Measurements from ENCODE around the gene CSTPP1.
"Not testable (repeated sequence)": the region's sequence is repeated elsewhere in the genome, so short reads cannot be mapped to it uniquely, and the experiment has no call there.

The CSTPP1 gene

DNA sequence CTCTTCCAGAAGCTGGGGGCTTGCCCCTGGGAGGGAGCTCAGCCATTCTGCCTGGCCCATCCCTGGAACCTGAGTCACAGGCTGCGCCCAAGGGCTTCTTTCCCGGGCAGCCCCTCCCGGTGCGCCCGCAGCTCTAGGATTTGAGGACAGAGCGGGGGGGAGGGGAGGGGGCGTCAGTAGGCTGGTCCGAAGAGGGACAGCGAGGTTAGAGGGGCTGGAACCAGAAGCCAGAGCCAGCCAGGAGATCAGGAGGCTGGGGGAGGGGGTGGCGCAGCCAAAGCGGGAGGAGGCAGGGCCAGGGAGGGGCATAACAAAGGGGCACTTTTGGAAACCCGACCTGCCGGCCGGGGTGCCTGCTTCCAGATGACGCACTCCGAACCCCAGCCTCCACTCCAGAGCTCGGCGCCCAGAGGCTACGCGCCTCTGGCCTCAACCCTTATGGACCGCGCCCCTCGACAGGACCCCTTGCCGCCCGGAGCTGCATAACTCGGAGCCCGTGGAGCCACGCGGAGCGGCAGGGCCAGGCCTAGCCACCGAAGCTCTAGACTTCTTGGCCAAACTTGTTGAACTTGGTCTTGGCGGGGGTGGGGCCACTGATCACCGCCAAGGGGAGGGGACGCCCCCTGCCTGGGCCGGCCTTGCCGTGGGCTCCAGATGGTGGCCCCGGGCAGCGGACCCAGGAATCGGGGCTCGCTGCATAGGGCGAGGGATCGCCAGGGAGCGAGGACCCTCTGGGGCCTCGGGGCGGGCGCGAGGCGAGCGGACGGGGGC is 248.9 kb downstream of the CSTPP1 start:
- no peak for DNase-seq

- peak in 1 of 2 experiments; percentile 24 for DNase-seq
These were observed 249.6 kb downstream of the CSTPP1 start, which contains the start of gene PACSIN3 for GRCh38 chr11:47186076-47186699. TSS of gene PACSIN3 (minus strand) at chr11:47186434. CDS start at chr11:47182727, 3,707 bp downstream.

- DNase-seq: peak; percentile 31 to 50
These were observed 250.4 kb downstream of the CSTPP1 start for GRCh38 chr11:47186700-47187695.

GRCh38 chr11:47187723-47188122 is 251.2 kb downstream of the CSTPP1 start:
- no peak for DNase-seq

GRCh38 chr11:47188259-47188658 is 251.7 kb downstream of the CSTPP1 start:
- no peak for DNase-seq

DNA sequence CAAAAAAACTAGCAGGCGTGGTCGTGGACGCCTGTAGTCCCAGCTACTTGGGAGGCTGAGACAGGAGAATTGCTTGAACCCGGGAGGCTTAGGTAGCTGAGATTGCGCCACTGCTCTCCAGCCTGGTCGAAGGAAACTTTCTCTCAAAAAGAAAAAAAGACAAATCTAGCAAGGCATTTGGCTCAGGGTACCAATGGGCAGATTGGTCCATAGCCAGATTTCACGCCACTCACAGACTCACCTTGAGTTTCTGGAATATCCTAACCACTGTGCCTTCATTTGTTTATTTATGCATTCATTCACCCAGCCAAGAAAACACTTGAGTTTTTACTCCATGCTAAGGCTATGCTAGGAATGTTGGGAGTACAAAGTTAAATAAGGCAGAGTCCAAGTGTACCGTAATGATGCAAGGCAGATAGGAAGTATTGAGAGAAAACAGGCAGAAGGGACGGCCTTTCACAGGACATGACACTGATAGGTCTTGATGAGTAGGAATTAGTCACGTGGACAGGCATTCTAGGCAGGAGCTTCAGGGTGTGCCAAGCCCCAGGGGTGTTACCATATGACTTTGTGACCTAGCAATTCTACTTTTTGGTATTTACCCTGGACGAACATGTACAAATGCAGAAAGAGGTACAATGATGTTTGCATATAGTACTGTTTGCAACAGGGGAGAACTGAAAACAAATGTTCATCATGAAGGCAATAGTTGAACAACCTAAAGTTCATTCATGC is 252.7 kb downstream of the CSTPP1 start:
- DNase-seq: no peak

- DNase-seq: not testable (repeated sequence)
These were observed 254.6 kb downstream of the CSTPP1 start for GRCh38 chr11:47191137-47191536.

DNA sequence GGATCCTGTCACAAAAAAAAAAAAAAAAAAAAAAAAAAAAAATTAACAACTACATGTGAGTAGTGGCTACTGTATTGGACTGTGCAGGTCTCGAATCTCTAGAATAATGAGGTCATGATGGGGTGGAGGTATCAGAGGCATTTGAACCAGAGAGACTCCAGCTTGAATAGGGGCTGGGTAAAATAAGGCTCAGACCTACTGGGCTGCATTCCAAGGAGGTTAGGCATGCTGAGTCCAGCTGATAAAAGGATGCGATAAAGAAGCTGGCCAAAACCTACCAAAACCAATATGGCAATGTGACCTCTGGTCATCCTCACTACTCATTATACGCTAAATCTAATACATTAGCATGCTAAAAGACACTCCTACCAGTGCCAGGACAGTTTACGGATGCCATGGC is 255.6 kb downstream of the CSTPP1 start:
- no peak for DNase-seq

- DNase-seq: not testable (repeated sequence)
These were observed 261.6 kb downstream of the CSTPP1 start for GRCh38 chr11:47198161-47198560.

- no peak for DNase-seq
These were observed 264.5 kb downstream of the CSTPP1 start for GRCh38 chr11:47201015-47201414.

- DNase-seq: no peak
These were observed 266.0 kb downstream of the CSTPP1 start for GRCh38 chr11:47202576-47202975.

DNA sequence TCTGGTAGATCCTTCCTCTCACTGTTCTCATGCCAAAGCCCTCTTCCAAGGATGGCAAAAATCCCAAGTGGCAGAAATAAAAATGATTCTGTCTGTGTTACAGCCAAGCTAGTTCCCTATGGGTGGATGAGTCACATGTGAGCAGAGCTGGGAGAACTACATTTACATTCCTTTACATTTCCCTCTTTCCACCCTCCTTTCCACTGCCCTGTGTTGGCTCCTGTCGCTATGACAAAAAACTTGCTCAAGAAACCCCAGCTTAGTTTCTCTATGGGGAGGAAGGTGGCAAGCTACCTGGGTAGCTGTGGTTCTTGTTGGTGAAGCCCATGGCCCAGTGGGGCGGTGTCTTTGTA is 268.1 kb downstream of the CSTPP1 start:
- DNase-seq: no peak

- DNase-seq: not testable (repeated sequence)
These were observed 270.0 kb downstream of the CSTPP1 start for GRCh38 chr11:47206577-47206976.

DNA sequence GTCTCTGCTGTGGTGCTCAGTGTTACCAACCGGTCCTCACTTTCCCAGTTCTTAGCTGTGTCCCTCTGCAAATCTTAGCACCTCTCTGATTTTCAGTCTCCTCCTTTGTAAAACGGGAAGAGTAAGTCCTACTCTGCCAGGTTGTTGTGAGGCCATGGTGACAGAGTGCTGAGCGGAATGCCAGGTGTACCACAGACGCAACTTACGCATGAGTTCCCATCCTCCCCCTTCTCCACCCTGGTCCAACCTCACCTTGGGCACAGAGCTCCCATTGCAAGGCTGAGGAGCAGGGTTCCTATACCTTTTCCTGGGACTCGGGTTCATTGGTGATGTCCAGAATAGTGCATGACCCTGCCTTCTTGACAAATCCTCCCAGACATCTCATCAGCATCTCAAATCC is 270.9 kb downstream of the CSTPP1 start:
- no peak for DNase-seq

DNA sequence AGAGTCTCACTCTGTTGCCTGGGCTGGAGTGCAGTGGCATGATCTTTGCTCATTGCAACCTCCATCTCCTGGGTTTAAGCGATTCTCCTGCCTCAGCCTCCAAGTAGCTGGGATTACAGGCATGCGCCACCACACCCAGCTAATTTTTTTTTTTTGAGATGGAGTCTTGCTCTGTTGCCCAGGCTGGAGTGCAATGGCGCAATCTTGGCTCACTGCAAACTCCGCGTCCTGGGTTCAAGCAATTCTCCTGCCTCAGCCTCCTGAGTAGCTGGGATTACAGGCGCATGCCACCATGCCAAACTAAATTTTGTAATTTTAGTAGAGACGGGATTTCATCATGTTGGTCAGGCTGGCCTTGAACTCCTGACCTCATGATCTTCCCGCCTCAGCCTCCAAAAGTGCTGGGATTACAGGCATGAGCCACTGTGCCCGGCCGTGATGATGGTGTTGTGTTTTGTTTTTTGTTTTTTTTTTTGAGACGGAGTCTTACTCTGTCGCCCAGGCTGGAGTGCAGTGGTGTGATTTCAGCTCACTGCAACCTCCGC is 271.5 kb downstream of the CSTPP1 start:
- not testable (repeated sequence) for DNase-seq

DNA sequence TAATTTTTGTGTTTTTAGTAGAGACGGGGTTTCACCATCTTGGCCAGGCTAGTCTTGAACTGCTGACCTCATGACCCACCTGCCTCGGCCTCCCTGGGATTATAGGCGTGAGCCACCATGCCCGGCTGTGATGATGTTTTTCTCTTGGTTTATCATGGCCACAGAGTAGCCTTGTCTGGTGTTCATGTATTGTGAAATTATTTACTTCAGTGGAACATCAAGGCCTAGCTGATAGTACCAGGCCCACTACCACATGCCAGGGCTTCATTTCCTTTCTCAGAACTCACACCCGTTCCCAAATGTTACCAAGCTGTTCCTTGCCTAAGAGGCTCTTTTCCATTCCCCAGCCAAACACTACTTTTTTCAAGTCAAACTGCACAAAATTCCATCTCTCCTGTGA is 272.1 kb downstream of the CSTPP1 start:
- DNase-seq: no peak

Data from NCI-H1930 (cell line).